SK-N-MC (cell line): ENCODE data around the gene DUSP22.

ENCODE experiments used
- EZH2 ChIP-seq: fragments of 200-600 bp; sonication (generic); IDR thresholded peaks from one replicate; pipeline ENCODE4 v1.6.1; 2017; ENCODE audit warnings: antibody characterized with exemption
- FOXP2 ChIP-seq: optimal IDR thresholded peaks from 2 replicates; pipeline ENCODE3; 2011; ENCODE audit warnings: mild to moderate bottlenecking, moderate library complexity; ENCODE audit not compliant: insufficient read depth; ENCODE audit errors: extremely low read length, control extremely low read depth
- POLR2AphosphoS5 ChIP-seq: IDR thresholded peaks from 2 replicates; pipeline ENCODE4 v1.6.1; 2012; ENCODE audit warnings: mild to moderate bottlenecking, low read depth, low read length, borderline replicate concordance

- no peak for TF ChIP-seq EZH2
- no peak for TF ChIP-seq POLR2AphosphoS5
- TF ChIP-seq FOXP2: no peak
These were observed 65.0 kb downstream of the DUSP22 start for GRCh38 chr6:357261-357790.
